HG02798 (cell line): Measurements from ENCODE around the gene VCP.
A peak's percentile ranks its signal among the peaks of the same experiment; 100 is the strongest.

Experiments used
- ATAC-seq: cut with Tn5 transposase; IDR thresholded peaks from one replicate; pipeline ENCODE4 v1.9.1; 2021; ENCODE audit warnings: mild to moderate bottlenecking; ENCODE audit not compliant: unreplicated experiment, poor library complexity

Gene VCP

DNA sequence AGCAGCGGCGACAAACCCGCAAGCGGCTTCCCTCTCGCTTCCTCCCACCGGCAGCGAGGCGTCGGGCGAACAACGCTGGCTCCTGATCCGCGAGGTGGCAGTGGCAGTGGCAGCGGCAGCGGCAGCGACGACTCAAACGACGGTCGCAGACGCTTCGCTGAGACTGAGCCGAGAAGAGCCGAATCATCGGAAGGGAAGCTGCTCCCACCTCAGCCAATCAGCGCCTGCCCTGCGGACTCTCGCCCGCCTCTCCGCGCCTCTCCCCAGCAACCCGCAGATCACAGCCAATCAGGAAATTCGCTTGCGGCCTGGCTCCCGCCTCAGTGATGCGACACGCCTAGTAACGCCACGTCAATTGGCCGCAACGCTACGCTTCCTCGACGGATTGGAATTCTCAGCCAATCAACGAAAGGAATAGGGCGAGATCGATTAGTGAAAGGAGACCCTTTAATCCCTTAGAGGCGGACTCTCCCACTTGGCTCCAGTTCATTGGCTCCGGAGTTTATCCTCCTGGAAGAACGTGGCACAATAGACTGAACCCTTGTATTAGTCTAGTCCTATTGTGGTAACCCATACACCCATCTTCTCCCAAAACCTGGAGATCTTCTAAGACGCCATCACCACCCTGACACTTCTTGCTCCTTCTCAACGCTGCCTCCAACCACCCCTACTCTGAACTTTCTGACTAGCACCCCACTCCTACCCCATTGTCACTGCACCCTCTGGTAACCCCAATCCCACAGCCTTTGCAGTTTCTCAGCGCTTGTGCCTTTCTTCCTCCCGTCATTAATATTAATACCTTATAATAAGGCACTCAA lies at the start of gene VCP:
Gene VCP, minus strand, starts transcription at position 165 of the 818 bp plus-strand sequence. CDS start 272 bp downstream, outside the sequence.
- peak; percentile 92 for ATAC-seq

DNA sequence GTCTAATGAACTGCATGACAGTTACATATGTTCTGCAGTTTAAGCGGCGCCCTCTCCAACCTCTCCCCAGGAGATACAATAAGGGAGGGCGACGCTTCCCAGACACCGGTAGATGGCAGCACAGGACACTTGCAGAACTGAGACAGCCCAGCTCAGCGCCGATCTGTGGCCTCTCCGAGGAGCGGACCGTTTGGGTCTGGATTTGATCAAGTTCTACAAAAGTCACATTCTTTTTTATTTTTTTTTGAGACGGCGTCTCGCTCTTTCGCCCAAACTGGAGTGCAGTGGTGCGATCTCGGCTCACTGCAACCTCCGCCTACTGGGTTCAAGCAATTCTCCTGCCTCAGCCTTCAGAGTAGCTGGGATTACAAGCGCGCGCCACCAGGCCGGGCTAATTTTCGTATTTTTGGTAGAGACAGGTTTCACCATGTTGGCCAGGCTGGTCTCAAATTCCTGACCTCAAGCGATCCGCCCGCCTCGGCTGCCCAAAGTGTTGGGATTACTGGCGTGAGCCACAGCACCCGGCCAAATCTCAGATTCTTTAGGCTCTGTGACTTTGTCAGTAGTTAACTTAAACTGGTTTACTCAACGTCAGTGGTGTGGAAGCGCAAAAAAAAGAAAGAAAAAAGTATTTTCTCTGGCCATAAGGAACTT lies 44.6 kb upstream of the VCP start:
- ATAC-seq = peak; percentile 48

- peak; percentile 1 for ATAC-seq
Measured at GRCh38 chr9:35116539-35116897, 44.1 kb upstream of the VCP start.

DNA sequence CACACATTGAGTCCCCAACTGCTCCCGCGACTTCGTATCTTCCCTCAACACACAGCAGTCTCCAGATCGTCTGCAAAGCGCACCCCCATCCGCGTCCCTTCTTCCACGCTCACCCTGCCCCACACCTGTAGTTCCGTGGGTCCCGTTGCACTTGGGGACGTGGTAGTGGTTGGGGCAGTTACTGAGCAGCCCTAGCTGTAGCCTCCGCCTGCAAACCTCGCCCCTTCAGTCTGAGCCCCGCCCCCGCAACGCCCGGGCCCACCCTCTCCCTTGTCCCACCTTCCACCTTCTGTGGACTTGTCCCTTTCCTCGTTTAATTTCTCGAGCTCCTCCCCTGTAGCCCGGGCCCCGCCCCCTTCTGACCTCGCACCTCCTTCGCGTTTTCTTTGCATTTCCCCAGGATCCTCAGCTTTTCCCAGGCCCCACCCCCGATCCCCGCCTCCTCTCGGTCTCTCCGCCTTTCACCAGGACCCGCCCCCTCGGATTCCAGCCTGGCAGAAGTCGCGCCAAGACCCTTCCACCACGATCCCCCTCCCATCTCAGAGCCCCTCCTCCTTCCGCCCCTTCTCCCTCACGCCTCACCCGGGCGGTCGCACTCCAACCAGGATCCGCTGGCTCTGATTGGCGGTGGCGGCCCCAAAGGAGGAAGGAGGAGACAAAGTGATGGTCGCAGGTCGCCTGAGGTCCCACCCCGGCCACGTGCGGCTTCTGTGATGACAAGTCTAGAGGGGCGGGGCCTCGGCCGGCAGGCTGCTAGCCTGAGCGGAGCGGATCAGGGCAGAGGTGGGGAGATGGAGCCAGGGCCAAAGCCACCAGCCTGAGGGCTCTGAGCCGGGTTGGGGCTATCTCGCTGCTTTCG lies 43.5 kb upstream of the VCP start, which contains the start of gene ATOSB:
Gene ATOSB, minus strand, starts transcription at position 183 of the 859 bp plus-strand sequence. CDS start 7,588 bp downstream, outside the sequence.
- ATAC-seq = peak; percentile 71

GRCh38 chr9:35114840-35115628 lies 42.6 kb upstream of the VCP start:
- no peak for ATAC-seq

GRCh38 chr9:35114113-35114839 lies 41.9 kb upstream of the VCP start:
- no peak for ATAC-seq

DNA sequence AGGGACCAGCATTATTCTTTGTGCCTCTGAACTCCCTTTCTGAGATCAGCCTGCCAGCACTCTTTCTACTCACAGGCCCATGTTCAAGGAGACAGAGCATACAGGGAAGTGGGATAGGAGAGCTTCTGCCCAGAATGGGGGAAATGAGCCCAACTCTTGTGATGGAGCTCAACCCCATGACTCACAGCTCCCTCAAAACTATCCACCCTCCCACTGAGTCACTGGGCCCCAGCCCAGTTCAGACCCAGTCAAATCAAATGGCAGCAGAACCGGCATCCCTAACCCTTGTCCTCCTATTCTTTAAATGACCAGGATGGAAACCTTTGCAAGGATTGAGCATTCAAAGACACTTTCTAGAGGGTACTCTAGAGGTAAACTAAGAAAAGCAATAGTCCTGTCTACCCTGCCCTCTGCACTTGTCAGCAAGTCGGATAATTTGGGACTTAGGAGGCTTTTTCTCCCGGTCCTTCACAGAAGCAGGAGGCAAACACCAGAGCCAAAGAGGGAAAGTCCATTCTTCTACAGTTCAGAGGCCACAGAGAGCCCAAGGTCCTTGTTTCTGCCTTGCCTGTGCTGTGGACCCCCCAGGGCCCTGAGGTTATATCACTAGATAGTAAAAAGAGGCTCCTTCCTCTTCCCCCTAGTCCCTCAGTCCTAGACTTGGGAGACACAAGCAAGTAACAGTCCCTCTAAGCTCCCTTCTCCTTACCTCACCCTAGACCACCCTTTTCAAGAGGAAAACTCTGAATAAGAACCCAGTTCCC lies 40.0 kb upstream of the VCP start:
- ATAC-seq = no peak

GRCh38 chr9:35111001-35111933 lies 38.8 kb upstream of the VCP start:
- ATAC-seq = peak; percentile 82

GRCh38 chr9:35110327-35110761 lies 37.9 kb upstream of the VCP start:
- no peak for ATAC-seq

DNA sequence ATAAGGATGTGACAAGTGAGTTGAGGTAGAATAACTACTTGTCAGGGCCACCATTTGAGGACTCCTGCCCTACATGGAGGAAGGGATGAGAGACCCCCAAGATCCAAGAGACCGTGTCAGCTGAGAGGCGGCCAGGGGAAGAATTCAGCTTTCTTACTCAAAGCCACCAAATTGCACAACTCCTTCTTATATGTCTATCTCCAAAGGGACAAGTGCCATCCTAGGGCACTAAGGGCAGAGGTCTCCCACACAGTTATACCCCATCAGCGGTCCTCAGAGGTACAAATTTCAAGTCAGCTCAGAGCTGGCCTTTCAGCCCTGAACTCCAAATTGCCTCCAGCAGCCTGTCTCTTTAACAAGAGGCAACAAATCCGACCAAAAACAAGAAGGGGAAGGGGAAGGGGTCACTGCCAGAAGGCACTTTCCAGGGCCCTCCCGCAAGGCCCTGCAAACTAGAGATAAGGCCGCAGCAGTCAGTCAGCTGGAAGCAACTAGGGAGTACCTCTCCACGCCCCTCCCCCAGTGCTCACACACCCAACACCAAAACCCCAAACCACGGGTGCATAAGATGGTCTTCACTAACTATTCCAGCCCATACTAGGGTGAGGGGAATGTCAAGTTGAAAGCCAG lies 36.6 kb upstream of the VCP start:
- ATAC-seq = no peak

DNA sequence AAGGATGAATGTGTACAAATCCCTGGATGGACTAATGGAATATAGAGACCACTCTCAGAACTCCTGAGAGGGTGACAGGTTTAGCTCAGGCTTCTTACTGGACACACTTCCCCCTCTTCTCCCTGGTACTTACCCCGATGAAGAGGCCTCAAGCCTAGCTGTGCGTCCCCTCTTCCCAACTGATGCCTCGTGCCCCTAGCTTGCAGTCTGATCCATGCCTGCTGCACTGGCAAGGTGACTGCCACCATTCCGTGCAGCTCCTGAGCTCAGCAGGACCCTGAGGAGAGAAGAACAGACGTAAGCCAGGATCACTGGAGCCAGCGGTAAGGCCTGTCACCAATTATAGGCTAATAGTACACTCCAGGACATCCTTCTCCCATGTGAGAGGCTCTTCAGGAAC lies 36.0 kb upstream of the VCP start:
- ATAC-seq = no peak

DNA sequence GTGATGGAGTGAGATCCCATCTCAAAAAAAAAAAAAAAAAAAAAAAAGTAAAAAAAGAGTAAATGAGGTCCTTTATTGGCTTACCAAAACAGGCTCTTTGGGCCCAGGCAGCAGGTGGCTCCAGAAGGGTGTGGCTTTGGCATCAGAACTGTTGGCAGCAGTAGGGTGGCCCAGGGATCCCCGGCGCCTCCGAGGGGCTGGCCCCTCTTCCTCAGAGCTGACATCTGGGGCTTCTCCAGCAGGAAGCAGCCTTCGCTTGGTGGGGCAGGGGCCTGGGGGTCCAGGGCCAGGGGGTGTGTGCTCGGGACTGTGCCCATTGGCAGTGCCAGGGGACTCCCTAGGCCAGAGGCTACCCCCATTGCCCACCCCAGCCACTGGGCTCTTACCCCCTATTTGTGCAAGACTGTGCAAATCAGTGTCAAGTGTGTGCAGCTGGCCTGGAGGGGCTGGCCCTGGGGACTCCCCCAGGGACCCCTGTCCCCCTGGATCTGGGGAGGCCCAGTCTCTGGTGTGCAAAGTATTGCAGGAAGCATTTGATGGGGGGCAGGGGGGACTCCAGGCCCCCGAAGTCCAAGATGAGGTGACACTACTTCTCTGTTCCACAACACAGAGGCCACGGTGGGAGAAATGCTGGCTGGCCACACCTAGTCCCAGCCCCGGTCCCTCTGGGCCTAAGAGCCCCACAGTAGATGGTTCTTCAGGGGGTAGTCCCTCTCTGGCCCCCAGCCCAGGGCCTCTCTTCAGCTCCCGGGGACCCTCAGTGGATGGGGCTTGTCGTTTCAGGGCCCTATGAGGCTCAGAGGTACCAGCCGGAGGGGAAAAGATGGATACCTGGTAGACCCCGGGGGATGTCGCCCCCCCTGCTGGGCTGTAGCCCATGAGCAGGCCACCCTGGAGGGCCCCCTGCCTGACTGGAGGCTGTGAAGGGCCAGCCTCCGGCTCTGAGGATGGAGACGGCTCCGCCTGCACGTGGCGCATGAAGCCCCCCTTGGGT lies 35.2 kb upstream of the VCP start:
- no peak for ATAC-seq

- no peak for ATAC-seq
Measured at GRCh38 chr9:35106343-35106730, 33.9 kb upstream of the VCP start.

- no peak for ATAC-seq
Measured at GRCh38 chr9:35105571-35106342, 33.3 kb upstream of the VCP start.

GRCh38 chr9:35105126-35105525 lies 32.7 kb upstream of the VCP start:
- no peak for ATAC-seq
